GM19468 (cell line): ENCODE measurements around the gene SIPA1L3.
A peak's percentile ranks its signal among the peaks of the same experiment; 100 is the strongest.
"Not testable (repeated sequence)": the region's sequence is repeated elsewhere in the genome, so short reads cannot be mapped to it uniquely, and the experiment has no call there.

Experiments used
- ATAC-seq: cut with Tn5 transposase; IDR thresholded peaks from one replicate; pipeline ENCODE4 v1.9.1; 2021; ENCODE audit warnings: mild to moderate bottlenecking, moderate library complexity, moderate number of reproducible peaks; ENCODE audit not compliant: unreplicated experiment; ENCODE audit errors: extremely low read depth

Gene SIPA1L3

GRCh38 chr19:37907735-37908455, 887 bp downstream of the SIPA1L3 start:
- ATAC-seq: no peak

GRCh38 chr19:37909661-37910199, 2.7 kb downstream of the SIPA1L3 start:
- no peak for ATAC-seq

GRCh38 chr19:37914908-37915307, 7.9 kb downstream of the SIPA1L3 start:
- no peak for ATAC-seq

- ATAC-seq: no peak
Observed at GRCh38 chr19:37920591-37921450, 13.8 kb downstream of the SIPA1L3 start.

- ATAC-seq: not testable (repeated sequence)
Observed at GRCh38 chr19:37924573-37924972, 17.6 kb downstream of the SIPA1L3 start.

- no peak for ATAC-seq
Observed at GRCh38 chr19:37925212-37925611, 18.2 kb downstream of the SIPA1L3 start.

- ATAC-seq: no peak
Observed at GRCh38 chr19:37926255-37926654, 19.2 kb downstream of the SIPA1L3 start.

- ATAC-seq: no peak
Observed at GRCh38 chr19:37926711-37927110, 19.7 kb downstream of the SIPA1L3 start.

GRCh38 chr19:37928527-37929286, 21.7 kb downstream of the SIPA1L3 start:
- peak; percentile 65 for ATAC-seq

GRCh38 chr19:37929355-37929923, 22.4 kb downstream of the SIPA1L3 start:
- no peak for ATAC-seq

GRCh38 chr19:37930416-37930815, 23.4 kb downstream of the SIPA1L3 start:
- no peak for ATAC-seq

- no peak for ATAC-seq
Observed at GRCh38 chr19:37931881-37932655, 25.1 kb downstream of the SIPA1L3 start.

GRCh38 chr19:37932985-37933936, 26.3 kb downstream of the SIPA1L3 start:
- no peak for ATAC-seq

GRCh38 chr19:37933937-37934358, 26.9 kb downstream of the SIPA1L3 start:
- ATAC-seq: no peak

GRCh38 chr19:37935341-37935740, 28.3 kb downstream of the SIPA1L3 start:
- no peak for ATAC-seq

GRCh38 chr19:37936166-37936565, 29.2 kb downstream of the SIPA1L3 start:
- ATAC-seq: no peak

GRCh38 chr19:37936886-37937285, 29.9 kb downstream of the SIPA1L3 start:
- ATAC-seq: no peak

- ATAC-seq: no peak
Observed at GRCh38 chr19:37938353-37938752, 31.3 kb downstream of the SIPA1L3 start.
